OCI-LY3 (cell line): ENCODE data around the gene OR4D6.
A peak's percentile ranks its signal among the peaks of the same experiment; 100 is the strongest.

Experiments used
- H2AFZ ChIP-seq: fragments of 200-600, 300-600 bp; shearing (Covaris generic); 2 replicates; pipeline ENCODE4 v1.6.0; 2014; ENCODE audit warnings: antibody characterized with exemption, low read depth, low read length
- H3K27ac ChIP-seq: fragments of 200-600, 300-600 bp; sonication (generic); 2 replicates; pipeline ENCODE4 v1.5.1; 2014; ENCODE audit warnings: mild to moderate bottlenecking, low read length, moderate library complexity, mixed read lengths
- H3K27me3 ChIP-seq: fragments of 200-600, 300-600 bp; sonication (generic); 2 replicates; pipeline ENCODE4 v1.6.1; 2014; ENCODE audit warnings: low read depth, low read length, mixed read lengths
- H3K36me3 ChIP-seq: fragments of 200-600, 300-600 bp; sonication (generic); replicated peaks from 2 replicates; pipeline ENCODE3; 2014; ENCODE audit warnings: low read depth, low read length, mixed read lengths
- H3K4me1 ChIP-seq: fragments of 300-600, 200-600 bp; sonication (generic); 2 replicates; pipeline ENCODE4 v1.6.1; 2014; ENCODE audit warnings: low read length, mixed read lengths
- H3K4me2 ChIP-seq: fragments of 200-600, 300-600 bp; sonication (generic); 2 replicates; pipeline ENCODE4 v1.6.1; 2014; ENCODE audit warnings: low read length, mixed read lengths
- H3K4me3 ChIP-seq: fragments of 300-600, 200-600 bp; sonication (generic); 2 replicates; pipeline ENCODE4 v1.5.1; 2014; ENCODE audit warnings: antibody characterized with exemption, mild to moderate bottlenecking, low read length, moderate library complexity
- H3K79me2 ChIP-seq: fragments of 300-600, 200-600 bp; shearing (Covaris generic); 2 replicates; pipeline ENCODE4 v1.6.1; 2014; ENCODE audit warnings: mild to moderate bottlenecking, low read length, mixed read lengths
- H3K9ac ChIP-seq: fragments of 300-600, 200-600 bp; shearing (Covaris generic); 2 replicates; pipeline ENCODE4 v1.6.0; 2014; ENCODE audit warnings: mild to moderate bottlenecking, low read length, moderate library complexity
- H3K9me3 ChIP-seq: fragments of 200-600, 300-600 bp; shearing (Covaris generic); 2 replicates; pipeline ENCODE4 v1.6.1; 2014; ENCODE audit warnings: low read length, mixed read lengths; ENCODE audit not compliant: insufficient read depth
- H4K20me1 ChIP-seq: fragments of 200-600, 300-600 bp; sonication (generic); 2 replicates; pipeline ENCODE4 v1.6.1; 2016; ENCODE audit warnings: low read length, mixed read lengths; ENCODE audit not compliant: insufficient read depth
- EZH2phosphoT487 ChIP-seq: fragments of 200-600 bp; shearing (Covaris generic); IDR thresholded peaks from 2 replicates; pipeline ENCODE4 v1.6.1; 2018; ENCODE audit warnings: antibody characterized with exemption, mixed run types, low read depth
- TF ChIP-seq, protein P1 (sequence below): fragments of 200-600, 300-600 bp; sonication (generic); IDR thresholded peaks from 2 replicates; pipeline ENCODE4 v1.5.1; 2014; ENCODE audit warnings: antibody characterized with exemption, low read length, low read depth

OR4D6 gene

DNA sequence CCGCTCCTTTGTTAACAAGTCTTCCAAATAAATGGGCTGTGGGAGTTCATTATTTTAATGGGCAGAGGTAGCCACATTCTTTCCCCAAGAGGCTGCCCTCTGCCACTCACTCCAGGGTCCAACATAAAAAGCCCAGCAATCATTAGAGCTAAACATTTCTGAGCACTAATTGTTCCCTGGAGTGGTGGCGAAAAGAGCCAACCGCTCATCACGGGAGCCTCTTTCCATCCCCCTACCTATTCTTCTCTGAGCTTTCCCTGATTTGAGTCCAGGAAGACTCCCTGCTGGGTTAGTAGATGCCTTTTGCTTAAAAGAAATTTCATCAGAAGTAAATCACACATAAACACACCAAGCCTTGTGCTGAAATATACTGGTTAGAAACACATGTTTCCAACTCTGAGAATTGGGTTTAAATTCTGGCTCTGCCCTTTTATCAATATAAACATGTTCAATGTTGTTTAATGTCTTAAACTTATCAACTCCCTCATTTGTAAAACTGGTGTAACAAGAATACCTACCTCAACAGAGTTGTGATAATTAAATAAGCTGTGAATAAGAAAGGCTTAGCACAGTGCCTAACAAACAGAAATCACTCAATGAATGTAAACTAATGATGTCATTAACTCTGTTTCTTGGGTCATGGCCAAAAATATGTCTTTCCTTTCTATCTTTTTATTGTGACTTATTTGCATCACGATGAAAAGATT lies 30.2 kb upstream of the OR4D6 start, which contains the start of gene OR5A2:
TSS of gene OR5A2 (minus strand) at position 53 of the 707 bp plus-strand sequence. CDS start 3,460 bp downstream, outside the sequence.
- Histone ChIP-seq H4K20me1 (no peaks in the 10 kb centered on the region), H3K4me1 (no peaks in the 10 kb centered on the region), H3K27me3 (peaks cover 6% of the 10 kb centered on the region; the same call in 1 of the 2 replicates), H2AFZ (no peak within 1 kb of the TSS), H3K9me3 (no peaks in the 10 kb centered on the region), H3K4me3 (no peak within 1 kb of the TSS), H3K79me2 (no peaks in the 10 kb centered on the region), H3K9ac (no peak within 1 kb of the TSS), H3K27ac (no peak within 1 kb of the TSS), H3K36me3 (no peaks in the 10 kb centered on the region), H3K4me2 (no peak within 1 kb of the TSS)
- no peak for TF ChIP-seq EZH2phosphoT487
- TF ChIP-seq, protein P1, sequence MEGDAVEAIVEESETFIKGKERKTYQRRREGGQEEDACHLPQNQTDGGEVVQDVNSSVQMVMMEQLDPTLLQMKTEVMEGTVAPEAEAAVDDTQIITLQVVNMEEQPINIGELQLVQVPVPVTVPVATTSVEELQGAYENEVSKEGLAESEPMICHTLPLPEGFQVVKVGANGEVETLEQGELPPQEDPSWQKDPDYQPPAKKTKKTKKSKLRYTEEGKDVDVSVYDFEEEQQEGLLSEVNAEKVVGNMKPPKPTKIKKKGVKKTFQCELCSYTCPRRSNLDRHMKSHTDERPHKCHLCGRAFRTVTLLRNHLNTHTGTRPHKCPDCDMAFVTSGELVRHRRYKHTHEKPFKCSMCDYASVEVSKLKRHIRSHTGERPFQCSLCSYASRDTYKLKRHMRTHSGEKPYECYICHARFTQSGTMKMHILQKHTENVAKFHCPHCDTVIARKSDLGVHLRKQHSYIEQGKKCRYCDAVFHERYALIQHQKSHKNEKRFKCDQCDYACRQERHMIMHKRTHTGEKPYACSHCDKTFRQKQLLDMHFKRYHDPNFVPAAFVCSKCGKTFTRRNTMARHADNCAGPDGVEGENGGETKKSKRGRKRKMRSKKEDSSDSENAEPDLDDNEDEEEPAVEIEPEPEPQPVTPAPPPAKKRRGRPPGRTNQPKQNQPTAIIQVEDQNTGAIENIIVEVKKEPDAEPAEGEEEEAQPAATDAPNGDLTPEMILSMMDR: no peak

DNA sequence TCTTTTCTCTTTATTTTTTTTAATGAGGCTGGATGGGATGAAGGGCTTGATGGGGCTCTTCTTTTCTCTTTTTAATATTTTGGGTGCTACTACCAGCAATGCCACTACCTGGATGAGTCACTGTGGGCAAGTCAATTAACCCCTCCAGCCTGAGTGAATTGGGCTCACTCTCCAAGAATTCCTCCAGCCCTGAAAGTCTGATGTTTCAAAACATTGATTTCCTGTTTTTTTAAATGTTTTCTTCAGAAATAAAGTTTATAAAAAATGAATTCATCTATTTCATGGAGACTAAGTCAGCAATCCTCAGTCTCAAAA lies 29.7 kb upstream of the OR4D6 start:
- no peak overlapping the region for H2AFZ ChIP-seq
- TF ChIP-seq, protein P1: no peak
- TF ChIP-seq EZH2phosphoT487: no peak
- H3K4me1 ChIP-seq: no peaks in the 10 kb centered on the region
- H3K36me3 ChIP-seq: no peaks in the 10 kb centered on the region
- no peak overlapping the region for H3K4me2 ChIP-seq
- H3K27ac ChIP-seq: no peak overlapping the region
- no peak overlapping the region for H3K4me3 ChIP-seq
- H3K9ac ChIP-seq: no peak overlapping the region
- no peaks in the 10 kb centered on the region for H3K9me3 ChIP-seq
- peaks cover 11% of the 10 kb centered on the region; the same call in 1 of the 2 replicates for H3K27me3 ChIP-seq
- no peaks in the 10 kb centered on the region for H4K20me1 ChIP-seq
- no peaks in the 10 kb centered on the region for H3K79me2 ChIP-seq

DNA sequence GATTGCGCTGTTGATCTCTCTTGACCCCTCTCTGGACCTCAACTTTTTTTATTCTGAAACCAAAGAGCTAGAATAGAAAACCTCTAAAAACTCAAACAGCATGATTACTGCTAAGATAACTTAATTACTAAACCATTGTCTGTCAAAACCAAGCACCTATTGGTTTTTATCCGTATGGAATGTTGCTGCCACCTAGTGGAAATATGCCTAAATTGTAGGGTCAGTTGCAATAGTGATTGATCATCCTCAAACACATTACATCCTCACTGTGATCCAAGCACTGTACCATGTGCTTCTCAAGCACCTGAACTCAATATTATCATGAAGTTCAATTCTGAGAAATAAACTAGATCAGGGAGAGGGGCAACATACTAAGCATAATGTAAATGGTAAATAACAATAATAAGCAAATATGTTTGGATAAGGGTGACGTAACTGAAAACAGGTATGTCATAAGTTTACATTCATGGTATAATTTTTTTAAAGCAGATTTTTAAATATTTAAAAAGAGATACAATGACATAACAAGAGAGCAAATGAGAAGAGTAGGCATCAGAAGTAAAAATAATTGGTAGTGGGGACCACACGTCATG lies 26.7 kb upstream of the OR4D6 start:
- Histone ChIP-seq H3K36me3 (no peaks in the 10 kb centered on the region), H3K4me2 (no peak overlapping the region), H3K4me1 (no peaks in the 10 kb centered on the region), H4K20me1 (no peaks in the 10 kb centered on the region), H3K27ac (no peak overlapping the region), H2AFZ (no peak overlapping the region), H3K27me3 (peaks cover 15% of the 10 kb centered on the region; the same call in 1 of the 2 replicates), H3K9me3 (no peaks in the 10 kb centered on the region), H3K79me2 (no peaks in the 10 kb centered on the region), H3K4me3 (no peak overlapping the region), H3K9ac (no peak overlapping the region)
- no peak for TF ChIP-seq EZH2phosphoT487
- TF ChIP-seq, protein P1: peak; percentile 94

DNA sequence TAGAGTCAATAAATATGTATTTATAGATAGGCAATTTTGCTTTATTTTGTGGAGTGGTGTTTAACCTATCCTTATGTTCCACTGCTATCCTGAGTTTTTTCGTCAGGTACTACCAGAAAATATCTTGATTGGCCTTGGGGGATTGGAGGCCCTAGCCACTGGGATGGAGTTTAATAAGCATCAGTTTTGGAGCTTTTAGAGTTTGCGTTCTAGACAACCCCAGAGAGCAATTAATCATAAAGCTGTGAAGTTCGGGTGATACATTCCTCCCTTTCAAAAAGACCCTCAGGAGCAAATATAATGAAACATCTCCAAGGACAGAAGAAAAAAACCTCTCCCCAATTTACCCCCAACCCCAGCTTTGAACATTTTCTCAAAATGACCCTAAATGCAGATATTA lies 20.6 kb upstream of the OR4D6 start, which contains the start of gene OR5A1:
TSS of gene OR5A1 (plus strand) at position 301 of the 400 bp plus-strand sequence. CDS start 6,700 bp downstream, outside the sequence.
- H3K79me2 ChIP-seq: no peaks in the 10 kb centered on the region
- H3K4me1 ChIP-seq: no peaks in the 10 kb centered on the region
- TF ChIP-seq EZH2phosphoT487: no peak
- TF ChIP-seq, protein P1: no peak
- H3K9me3 ChIP-seq: no peaks in the 10 kb centered on the region
- H3K36me3 ChIP-seq: no peaks in the 10 kb centered on the region
- H3K27me3 ChIP-seq: peaks cover 18% of the 10 kb centered on the region; the same call in 1 of the 2 replicates
- H3K4me2 ChIP-seq: no peak within 1 kb of the TSS
- no peak within 1 kb of the TSS for H3K27ac ChIP-seq
- H4K20me1 ChIP-seq: no peaks in the 10 kb centered on the region
- H3K9ac ChIP-seq: no peak within 1 kb of the TSS
- no peak within 1 kb of the TSS for H3K4me3 ChIP-seq
- no peak within 1 kb of the TSS for H2AFZ ChIP-seq
